ENCODE results near the gene TSACC. TPM values are rescaled to one million over a fixed set of nuclear protein-coding genes. Genes with fewer than 3 reads are reported as not detected.
"Not testable (repeated sequence)": the region's sequence is repeated elsewhere in the genome, so short reads cannot be mapped to it uniquely, and the experiment has no call there.

The TSACC gene
- total RNA-seq, 4 donors from 2014 or later, result 3.2 TPM; not detected in 3

DNA sequence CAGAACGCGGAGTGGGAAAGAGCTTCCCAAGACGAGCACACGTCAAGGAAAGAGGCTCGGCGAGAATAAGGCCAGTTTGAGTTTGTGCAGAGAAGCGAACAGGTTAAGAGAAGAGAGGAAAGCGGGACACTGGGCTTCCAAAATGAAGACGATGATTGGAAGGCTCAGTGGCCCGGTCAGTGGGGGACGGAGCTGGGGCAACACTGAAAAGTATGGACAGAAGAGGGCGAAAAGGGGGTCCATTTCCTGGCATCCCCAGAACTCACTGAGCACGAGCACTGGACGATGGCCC, 492 bp upstream of the TSACC start:
- TF ChIP-seq, protein P1, sequence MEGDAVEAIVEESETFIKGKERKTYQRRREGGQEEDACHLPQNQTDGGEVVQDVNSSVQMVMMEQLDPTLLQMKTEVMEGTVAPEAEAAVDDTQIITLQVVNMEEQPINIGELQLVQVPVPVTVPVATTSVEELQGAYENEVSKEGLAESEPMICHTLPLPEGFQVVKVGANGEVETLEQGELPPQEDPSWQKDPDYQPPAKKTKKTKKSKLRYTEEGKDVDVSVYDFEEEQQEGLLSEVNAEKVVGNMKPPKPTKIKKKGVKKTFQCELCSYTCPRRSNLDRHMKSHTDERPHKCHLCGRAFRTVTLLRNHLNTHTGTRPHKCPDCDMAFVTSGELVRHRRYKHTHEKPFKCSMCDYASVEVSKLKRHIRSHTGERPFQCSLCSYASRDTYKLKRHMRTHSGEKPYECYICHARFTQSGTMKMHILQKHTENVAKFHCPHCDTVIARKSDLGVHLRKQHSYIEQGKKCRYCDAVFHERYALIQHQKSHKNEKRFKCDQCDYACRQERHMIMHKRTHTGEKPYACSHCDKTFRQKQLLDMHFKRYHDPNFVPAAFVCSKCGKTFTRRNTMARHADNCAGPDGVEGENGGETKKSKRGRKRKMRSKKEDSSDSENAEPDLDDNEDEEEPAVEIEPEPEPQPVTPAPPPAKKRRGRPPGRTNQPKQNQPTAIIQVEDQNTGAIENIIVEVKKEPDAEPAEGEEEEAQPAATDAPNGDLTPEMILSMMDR (IDR thresholded peaks at IDR 0.05), result no peak
- TF ChIP-seq POLR2A (IDR thresholded peaks at IDR 0.05), result no peak
- no peak for DNase-seq (ENCODE audit: low spot score in 2 of 2)
- 0 to 1% methylated on average over 14 of the region's 14 CpGs for WGBS, 2 donors
- intact Hi-C loops (cut with DNase I; ENCODE audit: low total_unique reads), result no loop called here
- peak overlapping the region; percentile 65 for H3K4me3 ChIP-seq (ENCODE audit: low read depth, poor library complexity, severe bottlenecking)

DNA sequence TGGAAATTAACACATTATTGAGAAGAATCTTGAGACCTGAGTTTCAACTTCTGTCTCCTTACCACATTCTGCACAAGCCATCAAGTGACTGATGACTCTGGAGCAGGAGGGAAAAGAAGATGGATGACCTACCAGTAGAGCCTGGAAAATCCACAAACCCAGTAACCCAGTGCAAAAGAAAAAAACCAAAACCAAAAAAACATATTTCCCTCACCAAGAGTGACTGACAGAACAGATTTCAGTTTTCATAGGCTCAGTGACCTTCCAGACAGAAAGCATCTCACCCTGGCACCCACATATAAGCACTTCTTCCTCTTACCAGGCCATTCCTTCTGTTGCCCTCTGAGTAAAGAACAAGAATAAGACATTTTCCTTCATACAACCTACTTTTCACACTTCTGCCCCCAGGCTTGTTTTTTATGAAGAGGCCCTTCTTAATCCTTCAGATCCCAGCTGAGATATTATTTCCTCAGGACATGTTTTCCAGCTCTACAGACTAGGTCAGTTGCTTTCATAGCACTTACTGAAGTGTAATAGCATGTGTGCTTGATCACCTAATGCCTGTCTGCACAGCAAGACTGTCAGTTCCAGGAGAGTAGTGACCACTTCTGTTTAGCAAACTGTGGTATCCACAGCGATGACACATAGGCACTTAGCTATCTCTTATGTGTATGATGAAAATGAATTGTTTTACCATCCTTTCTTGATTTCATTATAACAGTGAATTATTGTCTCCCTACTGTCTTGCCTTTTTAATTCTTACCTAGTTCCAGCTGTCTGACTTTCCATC, 4.0 kb downstream of the TSACC start:
- intact Hi-C loops (cut with DNase I; ENCODE audit: low total_unique reads), result no loop called here
- H3K4me3 ChIP-seq (ENCODE audit: low read depth, poor library complexity, severe bottlenecking), result no peak overlapping the region
- DNase-seq (ENCODE audit: low spot score in 2 of 2), result no peak
- TF ChIP-seq POLR2A (IDR thresholded peaks at IDR 0.05), result no peak
- TF ChIP-seq, protein P1 (IDR thresholded peaks at IDR 0.05), result no peak
- WGBS, 2 donors, result 81 to 87% methylated on average over 1 of the region's 1 CpG

DNA sequence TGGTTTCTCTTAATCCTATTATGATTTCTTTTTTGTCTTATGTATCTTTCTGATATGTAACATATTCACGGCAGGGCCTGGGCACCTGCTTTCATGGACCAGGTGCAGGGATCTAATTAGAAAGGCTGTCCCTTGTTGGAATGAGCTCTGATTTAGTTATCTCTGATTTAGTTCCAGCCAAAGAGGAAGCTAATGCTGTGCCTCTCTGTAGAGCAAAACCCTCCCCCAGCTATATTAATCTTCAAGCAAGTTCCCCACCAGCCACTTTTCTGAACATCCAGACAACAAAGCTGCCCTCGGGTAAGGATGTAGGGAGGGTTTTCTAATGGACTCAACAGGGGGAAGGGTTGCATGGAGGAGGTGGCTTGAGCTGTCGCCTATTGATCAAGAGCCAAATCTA, 6.1 kb downstream of the TSACC start:
- DNase-seq (ENCODE audit: low spot score in 2 of 2), result no peak
- no peak overlapping the region for H3K4me3 ChIP-seq (ENCODE audit: low read depth, poor library complexity, severe bottlenecking)
- intact Hi-C loops (cut with DNase I; ENCODE audit: low total_unique reads), result no loop called here
- TF ChIP-seq, protein P1 (IDR thresholded peaks at IDR 0.05), result no peak
- no peak for TF ChIP-seq POLR2A (IDR thresholded peaks at IDR 0.05)
- 76 to 80% methylated on average over 3 of the region's 3 CpGs for WGBS, 2 donors

DNA sequence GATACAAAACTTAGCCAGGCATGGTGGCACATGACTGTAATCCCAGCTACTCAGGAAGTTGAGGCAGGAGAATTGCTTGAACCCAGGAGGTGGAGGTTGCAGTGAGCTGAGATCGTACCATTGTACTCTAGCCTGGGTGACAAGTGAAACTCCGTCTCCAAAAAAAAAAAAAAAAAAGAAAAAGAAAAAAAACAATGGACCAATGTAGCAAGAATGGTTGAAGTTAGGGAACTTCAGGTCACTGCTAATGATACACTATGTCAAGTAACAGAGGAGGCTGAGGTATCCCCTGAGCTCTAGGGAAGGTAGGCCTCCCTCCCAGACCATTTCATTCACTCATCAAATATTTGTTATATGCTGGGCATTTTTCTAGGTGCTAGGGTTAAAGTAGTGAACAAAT, 7.7 kb downstream of the TSACC start:
- H3K4me3 ChIP-seq (ENCODE audit: low read depth, poor library complexity, severe bottlenecking); intact Hi-C loops (cut with DNase I; ENCODE audit: low total_unique reads); DNase-seq (ENCODE audit: low spot score in 2 of 2): not testable (repeated sequence)
- WGBS, 2 donors, result 89 to 100% methylated on average over 2 of the region's 2 CpGs

DNA sequence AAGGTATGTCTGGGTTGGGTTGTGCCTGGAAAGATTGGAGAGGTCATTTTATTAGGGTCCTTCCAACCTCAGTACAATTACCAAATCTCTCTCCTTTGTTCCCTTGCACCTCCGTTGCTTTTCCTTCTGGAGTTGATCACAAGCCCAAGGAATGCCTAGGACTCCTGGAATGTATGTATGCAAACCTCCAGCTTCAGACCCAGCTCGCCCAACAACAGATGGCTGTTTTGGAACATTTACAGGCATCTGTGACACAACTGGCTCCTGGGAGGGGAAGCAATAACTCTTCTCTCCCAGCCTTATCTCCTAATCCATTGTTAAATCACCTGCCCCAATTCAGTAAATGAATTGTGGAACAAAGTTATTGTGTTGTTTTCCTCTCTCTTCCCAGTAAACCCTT, 8.3 kb downstream of the TSACC start:
- 43 to 49% methylated on average over 2 of the region's 2 CpGs for WGBS, 2 donors
- no peak overlapping the region for H3K4me3 ChIP-seq (ENCODE audit: low read depth, poor library complexity, severe bottlenecking)
- intact Hi-C loops (cut with DNase I; ENCODE audit: low total_unique reads), result no loop called here
- TF ChIP-seq POLR2A (IDR thresholded peaks at IDR 0.05), result no peak
- TF ChIP-seq, protein P1 (IDR thresholded peaks at IDR 0.05), result no peak
- no peak for DNase-seq (ENCODE audit: low spot score in 2 of 2)

DNA sequence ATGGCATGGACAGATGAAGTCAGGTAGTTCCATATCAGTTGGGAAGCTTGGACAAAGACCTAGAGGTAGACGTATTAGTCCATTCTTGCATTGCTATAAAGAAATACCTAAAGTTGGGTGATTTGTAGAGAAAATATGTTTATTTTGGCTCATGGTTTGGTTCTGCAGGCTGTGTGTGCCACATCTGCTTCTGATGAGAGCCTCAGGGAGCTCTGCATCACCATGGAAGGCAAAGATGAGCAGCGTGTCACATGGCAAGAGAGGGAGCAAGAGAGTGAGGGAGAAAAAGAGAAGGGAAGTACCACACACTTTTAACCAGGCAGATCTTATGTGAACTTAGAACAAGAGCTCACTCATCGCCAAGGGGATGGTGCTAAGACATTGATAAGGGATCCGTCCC, 9.0 kb downstream of the TSACC start:
- intact Hi-C loops (cut with DNase I; ENCODE audit: low total_unique reads), result no loop called here
- TF ChIP-seq POLR2A (IDR thresholded peaks at IDR 0.05), result no peak
- TF ChIP-seq, protein P1 (IDR thresholded peaks at IDR 0.05), result no peak
- WGBS, 2 donors, result 66 to 71% methylated on average over 4 of the region's 4 CpGs
- no peak overlapping the region for H3K4me3 ChIP-seq (ENCODE audit: low read depth, poor library complexity, severe bottlenecking)
- no peak for DNase-seq (ENCODE audit: low spot score in 2 of 2)

DNA sequence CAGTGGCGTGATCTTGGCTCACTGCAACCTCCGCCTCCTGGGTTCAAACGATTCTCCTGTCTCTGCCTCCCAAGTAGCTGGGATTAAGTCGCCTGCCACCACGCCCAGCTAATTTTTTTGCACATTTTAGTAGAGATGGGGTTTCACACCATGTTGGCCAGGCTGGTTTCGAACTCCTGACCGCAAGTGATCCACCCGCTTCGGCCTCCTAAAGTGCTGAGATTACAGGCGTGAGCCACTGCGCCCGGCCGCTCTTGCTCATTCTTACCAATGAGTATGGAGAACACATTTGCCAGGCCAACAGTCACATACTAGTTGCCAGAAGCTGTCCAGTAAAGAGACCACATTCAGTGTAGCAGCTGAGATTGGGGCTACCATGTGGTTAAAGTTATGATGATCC, 14.2 kb downstream of the TSACC start:
- H3K4me3 ChIP-seq (ENCODE audit: low read depth, poor library complexity, severe bottlenecking); DNase-seq (ENCODE audit: low spot score in 2 of 2); intact Hi-C loops (cut with DNase I; ENCODE audit: low total_unique reads): not testable (repeated sequence)
- 89 to 90% methylated on average over 13 of the region's 13 CpGs for WGBS, 2 donors

Data from lower leg skin (tissue), 4 donors.